Tibial nerve (tissue), 4 donors: ENCODE results near the gene LINGO1. TPM values are rescaled to one million over a fixed set of nuclear protein-coding genes. Genes with fewer than 3 reads are reported as not detected.

Experiments
- DNase-seq, 2 donors: peaks; one replicate each; pipeline ENCODE4 v3.0.0-alpha.2; 2019; ENCODE audit warnings: low spot score in 2 of 2
- H3K27ac ChIP-seq, 4 donors: fragments of 200-600 bp; sonication (generic) in 3 of 4; one replicate each; pipeline ENCODE4 v1.5.1; 2017 to 2019; ENCODE audit warnings: mild to moderate bottlenecking in 1 of 4
- H3K27me3 ChIP-seq, 2 donors: fragments of 200-600 bp; sonication (generic) in 1 of 2; one replicate each; pipeline versions ENCODE4 v1.5.1 to v1.6.0; 2017 to 2019
- H3K36me3 ChIP-seq, 3 donors: fragments of 200-600 bp; sonication (generic); one replicate each; pipeline ENCODE4 v1.5.1; 2018 to 2019
- H3K4me1 ChIP-seq, 4 donors: fragments of 200-600 bp; sonication (generic) in 3 of 4; one replicate each; pipeline ENCODE4 v1.5.1; 2017 to 2019
- H3K4me3 ChIP-seq, 4 donors: fragments of 200-600 bp; sonication (generic) in 3 of 4; one replicate each; pipeline ENCODE4 v1.5.1; 2017 to 2019; ENCODE audit warnings: mild to moderate bottlenecking in 1 of 4, moderate library complexity in 1 of 4
- H3K9me3 ChIP-seq, 4 donors: fragments of 200-600 bp; sonication (generic) in 3 of 4; one replicate each; pipeline ENCODE4 v1.5.1; 2017 to 2019
- CTCF ChIP-seq, 5 experiments: fragments of 200-600 bp in 3 of 5; fragments of 450-650 bp in 2 of 5; sonication (generic) in 3 of 5; IDR thresholded peaks; one replicate each; pipeline ENCODE4 v1.5.1; 2016 to 2019; ENCODE audit warnings: antibody characterized with exemption in 5 of 5, mild to moderate bottlenecking in 3 of 5, moderate library complexity in 2 of 5
- EP300 ChIP-seq, 2 donors: sonication (generic); formaldehyde crosslinking; IDR thresholded peaks; one replicate each; pipeline ENCODE4 v1.6.1; 2017; ENCODE audit warnings: antibody characterized with exemption in 2 of 2, mild to moderate bottlenecking in 1 of 2
- POLR2A ChIP-seq, 2 donors: fragments of 450-650 bp; IDR thresholded peaks; one replicate each; pipeline ENCODE4 v1.6.1; 2017; ENCODE audit warnings: antibody characterized with exemption in 2 of 2, mild to moderate bottlenecking in 2 of 2, moderate library complexity in 2 of 2
- WGBS, 2 donors: methylation state at CpG; one replicate each; pipeline ENCODE4 v1.1.5; 2018; 5-methylcytosine and 5-hydroxymethylcytosine counted together
- total RNA-seq, 4 donors: library from RNA; depleted of rRNA; stranded (reverse); fragments of >200 nt; gene quantifications; one replicate each; pipeline ENCODE4 v1.1.0, GENCODE V29; 2016

LINGO1 gene
- total RNA-seq, 4 donors from 2014 or later, result 0.42 to 2.4 (median 1.3) TPM

- no peak for DNase-seq
- TF ChIP-seq EP300 (IDR thresholded peaks at IDR 0.05) (no peak), POLR2A (IDR thresholded peaks at IDR 0.05) (no peak), CTCF (IDR thresholded peaks at IDR 0.05) (no peak)
- Histone ChIP-seq H3K4me3 (no peak overlapping the region), H3K36me3 (no peaks in the 10 kb centered on the region), H3K9me3 (no peaks in the 10 kb centered on the region), H3K27me3 (peaks cover 0 to 60% of the 10 kb centered on the region in 2 donors), H3K4me1 (peaks cover 0 to 19% (median 4%) of the 10 kb centered on the region in 4 donors), H3K27ac (no peak overlapping the region)
- 63 to 66% methylated on average over 10 of the region's 10 CpGs for WGBS, 2 donors
Observed at GRCh38 chr15:77637851-77638692, 5.4 kb upstream of the LINGO1 start.

GRCh38 chr15:77636209-77636608 lies 3.5 kb upstream of the LINGO1 start:
- TF ChIP-seq CTCF (IDR thresholded peaks at IDR 0.05) (no peak), POLR2A (IDR thresholded peaks at IDR 0.05) (no peak), EP300 (IDR thresholded peaks at IDR 0.05) (no peak)

GRCh38 chr15:77634266-77634962 lies 1.7 kb upstream of the LINGO1 start:
- H3K4me3 ChIP-seq, result no peak overlapping the region
- H3K27me3 ChIP-seq, result peaks cover 0 to 70% of the 10 kb centered on the region in 2 donors
- 5 to 7% methylated on average over 11 to 23 of the region's 34 CpGs for whole genome bisulfite sequencing, 2 donors
- H3K27ac ChIP-seq, result no peak overlapping the region
- peaks cover 0 to 36% (median 7%) of the 10 kb centered on the region in 4 donors for H3K4me1 ChIP-seq
- DNase-seq, result peak in 1 of 2 donors; percentile 45
- no peaks in the 10 kb centered on the region for H3K36me3 ChIP-seq
- no peaks in the 10 kb centered on the region for H3K9me3 ChIP-seq
- no peak for TF ChIP-seq EP300 (IDR thresholded peaks at IDR 0.05)
- TF ChIP-seq CTCF (IDR thresholded peaks at IDR 0.05), result peak in 2 of 5 experiments; percentile 31 to 42

More at GRCh38 chr15:77636209-77636608, 3.5 kb upstream of the LINGO1 start:
- Histone ChIP-seq H3K9me3 (no peaks in the 10 kb centered on the region), H3K27ac (no peak overlapping the region), H3K4me3 (no peak overlapping the region), H3K36me3 (no peaks in the 10 kb centered on the region), H3K4me1 (peaks cover 0 to 33% (median 7%) of the 10 kb centered on the region in 4 donors), H3K27me3 (peaks cover 0 to 64% of the 10 kb centered on the region in 2 donors)
- WGBS, 2 donors, result 58 to 61% methylated on average over 5 of the region's 5 CpGs
- no peak for DNase-seq

- DNase-seq, result no peak
- no peak overlapping the region for H3K27ac ChIP-seq
- peak overlapping the region in 1 of 4 donors; percentile 61 for H3K4me3 ChIP-seq
- H3K27me3 ChIP-seq, result peaks cover 0 to 65% of the 10 kb centered on the region in 2 donors
- H3K9me3 ChIP-seq, result no peaks in the 10 kb centered on the region
- no peaks in the 10 kb centered on the region for H3K36me3 ChIP-seq
- peaks cover 0 to 36% (median 7%) of the 10 kb centered on the region in 4 donors for H3K4me1 ChIP-seq
- WGBS, 2 donors, result 12 to 16% methylated on average over 9 of the region's 9 CpGs
- TF ChIP-seq POLR2A (IDR thresholded peaks at IDR 0.05) (no peak), CTCF (IDR thresholded peaks at IDR 0.05) (no peak), EP300 (IDR thresholded peaks at IDR 0.05) (no peak)
Observed at GRCh38 chr15:77633913-77634265, 1.2 kb upstream of the LINGO1 start.
